Activated gamma-delta T cell treated with anti-CD3 and anti-CD28 coated beads, Interleukin-2, amount 50 U/mL, for 16 hours (primary cell): ENCODE results near the gene KLK8.
"Not testable (repeated sequence)": the region's sequence is repeated elsewhere in the genome, so short reads cannot be mapped to it uniquely, and the experiment has no call there.

Source experiments
- DNase-seq: peaks from one replicate; pipeline ENCODE4 v3.0.0-alpha.2; 2020; ENCODE audit warnings: low read depth

KLK8 gene

DNA sequence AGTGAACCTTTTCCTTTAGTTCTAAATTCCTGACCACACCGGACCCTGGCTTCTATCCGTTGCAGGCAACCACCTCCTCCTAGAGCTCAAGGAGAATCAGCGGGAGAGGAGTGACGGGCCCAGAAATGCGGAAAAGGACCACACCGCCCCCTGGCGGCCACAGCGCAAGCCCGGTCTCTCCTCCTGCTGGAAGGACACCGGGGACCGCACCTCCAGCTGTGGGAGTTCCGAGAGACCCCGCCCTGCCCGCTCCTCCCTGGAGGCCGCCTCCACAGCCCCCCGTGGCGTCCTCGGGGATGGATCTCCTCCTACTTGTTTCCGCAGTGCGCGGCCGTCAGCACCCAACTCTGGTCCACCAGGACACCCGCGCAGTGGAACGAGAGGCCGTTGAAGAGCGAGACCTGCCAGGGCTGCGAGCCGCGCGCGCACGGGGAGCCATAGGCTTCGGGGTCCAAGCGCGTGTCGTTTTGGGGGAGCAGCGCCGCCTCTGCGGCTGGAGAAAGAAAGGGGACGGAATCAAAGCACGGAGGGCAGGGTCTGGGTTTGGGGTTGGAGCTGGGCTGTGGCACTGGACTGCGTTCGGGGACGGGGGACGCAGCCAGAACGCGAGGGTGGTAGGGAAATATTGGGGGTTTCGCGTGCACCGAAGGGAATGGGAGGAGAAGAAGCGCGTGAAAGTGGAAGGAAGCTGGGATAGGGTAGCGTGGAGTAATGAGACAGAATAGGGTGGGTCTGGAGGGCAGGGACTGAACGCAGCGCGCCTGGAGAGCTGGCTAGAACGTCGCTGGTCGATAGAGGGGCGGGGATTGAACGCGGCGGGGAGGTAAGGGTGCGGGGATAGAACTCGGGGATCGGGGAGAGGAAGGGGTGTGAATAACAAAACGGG is 15.6 kb upstream of the KLK8 start:
- peak; percentile 14 for DNase-seq

DNA sequence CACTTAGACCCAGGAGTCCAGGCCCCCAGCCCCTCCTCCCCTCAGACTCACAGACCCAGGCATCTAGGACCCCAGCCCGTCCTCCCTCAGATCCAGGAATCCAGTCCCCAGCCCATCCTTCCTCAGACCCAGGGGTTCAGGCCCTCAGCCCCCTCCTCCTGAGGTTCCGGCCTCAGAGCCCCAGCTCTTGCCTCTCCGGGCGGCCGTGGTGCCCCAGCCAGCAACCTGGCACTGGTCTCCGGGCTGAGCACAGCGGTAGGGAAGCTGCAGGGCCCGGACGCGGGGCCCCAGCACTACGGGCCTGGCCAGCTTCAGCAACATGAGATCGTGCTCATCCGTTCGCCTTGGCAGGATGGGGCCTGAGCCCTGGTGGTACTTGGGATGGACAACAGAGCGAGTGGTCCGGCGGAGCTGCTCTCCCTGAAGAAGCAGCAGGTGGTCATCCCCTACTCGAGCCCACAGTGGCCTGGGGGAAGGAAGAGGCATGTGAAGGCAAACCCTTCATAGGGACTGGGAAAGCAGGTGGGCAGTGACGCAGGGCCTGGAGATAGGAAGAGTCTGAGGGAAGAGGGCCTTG is 14.4 kb upstream of the KLK8 start:
- DNase-seq: no peak

DNA sequence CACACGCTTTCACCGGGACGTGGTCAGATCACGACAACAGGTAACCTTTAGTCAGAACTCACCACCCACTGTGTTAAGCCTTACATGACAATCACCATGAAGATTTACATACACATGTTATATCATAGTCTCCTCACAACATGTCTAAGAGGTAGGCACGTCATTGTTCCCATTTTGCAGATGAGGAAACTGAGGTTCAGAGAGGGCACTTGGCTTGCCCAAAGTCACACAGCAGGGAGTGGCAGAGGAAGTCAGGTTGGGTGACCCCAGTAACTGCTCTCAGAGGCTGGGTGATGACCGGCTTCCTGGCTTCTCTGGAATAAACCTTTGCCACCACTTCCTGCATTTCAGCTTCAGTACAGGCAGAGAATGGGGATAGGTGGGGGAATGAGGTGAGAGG is 12.8 kb upstream of the KLK8 start:
- DNase-seq: no peak

DNA sequence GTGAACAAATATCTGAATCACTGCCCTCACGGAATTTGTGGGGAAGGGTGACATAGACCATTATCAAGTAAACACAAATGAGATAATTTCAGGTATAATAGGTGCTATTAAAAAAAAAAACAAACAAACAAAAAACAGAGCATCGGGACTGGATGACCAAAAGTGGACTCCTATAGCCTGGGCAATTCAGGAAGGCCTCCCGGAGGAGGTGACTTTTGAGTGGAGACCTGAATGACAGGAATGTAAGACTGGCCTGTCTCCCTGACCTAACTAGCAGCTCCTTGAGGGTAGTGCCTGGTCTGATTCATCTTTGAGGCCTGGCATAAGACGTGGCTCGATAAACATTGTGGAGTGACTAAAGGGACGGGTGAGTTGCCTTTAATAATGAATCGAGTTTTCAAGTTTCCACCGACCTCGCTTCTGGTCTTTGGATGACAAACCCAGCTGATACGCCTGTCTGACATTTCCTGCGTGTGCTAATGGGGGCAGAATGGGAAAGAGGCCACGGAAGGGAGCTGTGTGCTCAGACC is 11.3 kb upstream of the KLK8 start:
- DNase-seq: no peak

DNA sequence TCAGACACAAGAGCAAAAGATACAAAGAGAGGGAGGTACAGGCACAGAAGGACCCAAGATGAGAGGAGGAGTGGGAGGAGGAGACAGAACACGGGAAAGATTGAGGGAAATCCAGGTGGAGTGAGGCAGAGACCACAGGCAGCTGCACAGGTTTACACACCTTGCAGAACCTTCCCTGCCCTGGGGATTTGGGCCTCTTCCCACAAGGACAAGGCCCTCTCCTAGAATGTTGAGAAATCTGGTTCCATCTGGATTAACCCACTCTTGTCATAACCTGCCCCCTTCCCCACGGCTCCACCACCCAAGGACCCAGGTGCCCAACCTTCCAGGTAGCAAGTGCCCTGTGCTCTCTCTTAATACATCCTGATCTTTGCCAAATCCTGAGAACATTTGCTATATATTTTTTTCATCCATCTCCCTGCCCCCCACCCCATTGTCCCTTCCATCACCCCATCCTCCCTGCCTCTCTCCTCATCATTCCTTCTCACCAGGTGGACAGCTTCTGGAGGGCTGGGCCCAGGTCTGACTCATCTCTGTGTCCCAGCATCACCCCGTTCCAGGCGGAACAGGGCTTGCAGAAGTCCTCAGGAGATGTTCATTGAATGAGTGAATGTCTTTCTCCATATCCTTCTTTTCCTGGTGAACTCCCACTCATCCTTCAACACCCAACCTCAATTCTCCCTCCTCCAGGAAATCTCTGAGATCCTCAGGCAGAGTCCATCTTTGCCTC is 8.8 kb upstream of the KLK8 start:
- DNase-seq: no peak

DNA sequence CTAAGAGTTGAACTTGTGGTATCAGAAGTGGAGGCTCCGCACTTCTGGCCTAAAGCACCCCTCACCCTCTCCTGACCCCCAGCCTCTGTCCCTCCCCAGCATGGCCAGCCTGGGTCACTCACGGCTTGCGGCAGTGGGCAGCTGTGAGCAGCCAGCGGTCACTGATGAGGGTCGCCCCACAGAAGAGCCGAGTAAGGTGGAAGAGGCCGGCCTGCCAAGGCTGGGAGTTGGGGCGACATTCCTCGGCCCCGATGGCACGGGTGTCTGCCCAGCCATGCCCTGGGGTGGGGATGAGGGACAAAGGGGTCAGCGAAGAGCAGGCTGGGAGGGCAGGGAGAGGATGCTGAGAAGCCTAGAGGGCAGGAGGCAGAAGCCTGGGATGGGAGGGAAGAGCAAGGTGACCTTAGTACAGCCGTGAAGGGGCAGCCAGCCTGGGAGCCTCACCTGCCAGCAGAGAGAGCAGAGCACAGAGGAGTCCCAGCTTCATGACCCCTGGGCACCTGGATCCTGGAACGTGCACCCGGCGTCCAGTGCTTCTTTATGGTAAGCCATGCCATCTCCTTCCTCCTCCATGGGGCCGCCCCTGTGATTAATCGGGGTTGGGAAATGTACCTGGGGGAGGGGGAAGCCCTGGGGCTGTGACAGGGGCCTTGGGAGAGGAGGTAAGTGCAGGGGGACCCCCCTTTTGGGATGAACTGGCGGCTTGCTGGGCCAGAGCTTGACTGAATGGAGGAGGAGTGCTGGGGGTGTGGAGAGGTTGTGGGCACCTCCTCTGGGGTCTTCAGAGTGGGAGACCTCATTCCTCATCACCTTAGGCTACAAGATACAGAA is 7.9 kb upstream of the KLK8 start:
- no peak for DNase-seq

DNA sequence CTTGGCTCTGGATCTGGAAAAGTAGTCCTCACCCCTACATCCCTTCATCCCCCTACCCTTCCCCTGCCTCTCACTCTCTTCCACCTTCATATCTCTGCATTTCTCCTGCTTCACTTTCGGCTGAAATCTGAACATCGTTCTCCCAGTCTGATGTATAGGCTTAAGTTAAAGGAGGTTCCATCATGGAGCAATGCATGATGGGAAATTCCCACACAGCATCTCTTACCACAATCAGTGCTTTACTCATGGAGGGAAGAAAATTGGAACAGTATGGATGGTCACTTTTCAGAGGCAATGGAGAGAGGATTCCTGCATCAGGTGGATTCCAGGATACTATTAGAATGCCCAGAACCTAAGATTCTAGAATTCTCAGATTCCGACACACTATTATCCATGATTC is 6.1 kb upstream of the KLK8 start:
- DNase-seq: no peak

DNA sequence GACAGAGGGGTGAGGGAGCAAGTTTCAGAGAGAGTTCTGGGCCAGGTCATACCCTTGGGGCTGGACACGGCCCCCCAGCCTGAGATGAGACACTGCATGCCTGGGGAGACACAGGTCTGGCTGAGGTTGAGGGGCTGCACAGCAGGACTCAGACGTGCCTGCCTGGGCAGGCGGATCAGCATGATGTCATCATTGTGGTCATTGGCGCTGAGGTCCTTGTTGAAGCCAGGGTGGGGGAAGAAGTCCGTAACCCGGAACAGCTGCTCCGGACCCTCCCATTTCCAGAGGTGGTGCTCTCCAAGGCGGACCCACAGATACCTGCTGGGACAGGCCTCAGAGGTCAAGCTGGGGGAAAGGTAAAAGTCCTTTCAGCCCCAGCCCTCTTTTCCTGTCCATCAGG is 5.0 kb upstream of the KLK8 start:
- no peak for DNase-seq

DNA sequence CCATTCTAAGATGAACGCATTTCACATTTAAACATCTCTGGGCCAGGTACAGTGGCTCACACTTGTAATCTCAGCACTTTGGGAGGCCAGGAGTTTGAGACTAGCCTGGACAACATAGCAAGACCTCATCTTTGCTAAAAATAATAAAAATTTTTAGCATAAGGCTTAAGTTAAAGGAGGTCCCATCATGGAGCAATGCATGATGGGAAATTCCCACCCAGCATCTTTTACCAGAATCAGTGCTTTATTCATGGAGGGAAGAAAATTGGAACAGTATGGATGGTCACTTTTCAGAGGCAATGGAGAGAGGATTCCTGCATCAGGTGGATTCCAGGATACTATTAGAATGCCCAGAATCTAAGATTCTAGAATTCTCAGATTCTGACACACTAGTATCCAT is 3.8 kb upstream of the KLK8 start:
- no peak for DNase-seq

DNA sequence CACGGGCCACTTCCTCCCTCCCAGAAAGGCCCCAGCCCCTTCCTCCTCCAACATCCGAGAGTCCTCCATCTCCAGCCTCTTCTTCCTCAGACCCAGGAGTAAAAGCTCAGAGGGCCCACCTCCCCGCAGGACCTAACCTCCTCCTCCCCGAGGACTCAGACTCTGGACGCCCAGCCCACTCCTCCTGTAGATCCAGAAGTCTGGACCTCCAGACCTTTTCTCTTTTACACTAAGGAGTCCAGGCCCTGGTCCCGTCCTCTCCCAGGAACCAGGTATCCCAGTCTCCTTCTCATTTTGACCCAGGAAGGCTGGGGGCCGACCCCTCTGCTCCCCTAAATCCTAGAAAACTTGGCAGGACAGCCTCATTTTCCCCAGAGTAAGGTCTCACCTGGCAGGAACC is 1.9 kb upstream of the KLK8 start:
- DNase-seq: no peak

DNA sequence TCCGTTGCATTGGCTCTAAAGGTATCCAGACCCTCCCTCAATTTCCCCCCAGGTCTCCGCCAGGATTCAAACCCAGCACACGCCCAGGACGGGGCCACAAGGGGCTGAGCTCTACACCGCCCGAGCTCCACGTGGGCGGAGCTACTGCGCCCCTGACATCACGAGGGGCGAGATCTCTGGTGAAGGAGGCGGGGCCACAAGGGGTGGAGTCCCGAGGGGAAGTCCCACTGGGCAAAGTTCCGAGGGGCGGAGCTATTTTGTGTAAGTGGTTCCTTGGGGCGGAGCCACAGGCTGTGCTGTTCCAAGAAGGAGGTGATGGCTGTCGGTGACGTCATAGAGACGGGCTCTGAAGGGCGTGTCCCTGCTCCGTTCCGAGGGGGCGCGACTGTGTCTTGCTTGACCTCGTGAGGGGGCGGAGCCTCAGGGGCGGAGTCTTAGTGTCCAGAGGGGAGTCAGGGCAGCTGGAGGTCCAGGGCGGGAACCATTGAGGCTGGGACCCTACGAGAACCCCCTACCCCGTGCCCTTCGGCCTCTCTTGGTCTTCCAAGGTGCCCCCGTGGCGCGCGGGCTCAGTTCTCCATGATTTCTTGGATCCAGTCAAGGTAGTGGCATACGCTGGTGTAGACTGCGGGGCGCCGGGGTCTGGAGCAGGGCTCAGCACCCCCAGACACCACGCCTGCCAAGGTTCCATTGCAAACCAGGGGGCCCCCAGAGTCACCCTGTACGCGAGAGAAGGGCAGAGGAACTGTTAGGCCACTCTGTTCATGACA is 1.3 kb upstream of the KLK8 start:
- DNase-seq: no peak

DNA sequence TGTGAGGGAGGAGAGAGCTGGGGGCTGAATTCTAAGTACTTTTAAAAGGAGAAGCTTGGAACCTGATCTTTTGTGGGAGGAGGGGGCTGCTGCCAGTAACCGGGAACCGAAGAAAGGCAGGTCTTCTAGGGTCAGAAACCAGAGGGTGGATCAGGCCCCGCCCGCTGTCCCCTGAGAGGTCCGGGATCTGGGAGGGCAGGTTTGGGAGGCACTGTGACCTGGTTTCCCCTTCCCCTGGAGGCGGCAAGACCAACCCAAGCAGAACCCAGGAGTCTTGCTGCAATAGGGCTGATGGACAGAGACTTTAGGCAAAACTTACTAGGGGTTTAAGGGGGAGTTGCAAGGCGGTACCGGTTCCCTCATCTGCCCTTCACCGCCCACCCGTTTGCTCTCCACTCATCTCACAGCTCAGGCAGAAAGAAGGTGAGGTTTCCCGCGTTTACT is 707 bp upstream of the KLK8 start:
- DNase-seq: no peak

DNA sequence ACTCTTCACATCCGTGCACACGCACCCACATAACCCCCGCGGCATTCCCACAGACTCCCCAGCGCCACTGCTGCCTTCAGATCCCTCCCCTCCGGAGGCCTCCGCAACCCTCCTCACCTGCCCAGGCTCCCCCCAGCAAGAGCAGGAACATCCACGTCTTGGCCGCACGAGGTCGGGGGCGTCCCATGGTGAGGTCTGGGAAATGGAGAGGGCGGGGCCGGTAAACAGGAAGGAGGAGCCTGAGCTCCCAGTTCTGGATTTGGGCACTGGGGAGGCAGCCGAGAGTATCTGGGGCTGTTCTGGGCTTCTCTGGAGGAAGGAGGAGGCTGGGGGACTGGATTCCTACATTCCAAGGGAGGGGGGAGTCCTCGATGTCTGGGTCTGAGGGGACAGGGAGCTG is 423 bp downstream of the KLK8 start:
- no peak for DNase-seq

DNA sequence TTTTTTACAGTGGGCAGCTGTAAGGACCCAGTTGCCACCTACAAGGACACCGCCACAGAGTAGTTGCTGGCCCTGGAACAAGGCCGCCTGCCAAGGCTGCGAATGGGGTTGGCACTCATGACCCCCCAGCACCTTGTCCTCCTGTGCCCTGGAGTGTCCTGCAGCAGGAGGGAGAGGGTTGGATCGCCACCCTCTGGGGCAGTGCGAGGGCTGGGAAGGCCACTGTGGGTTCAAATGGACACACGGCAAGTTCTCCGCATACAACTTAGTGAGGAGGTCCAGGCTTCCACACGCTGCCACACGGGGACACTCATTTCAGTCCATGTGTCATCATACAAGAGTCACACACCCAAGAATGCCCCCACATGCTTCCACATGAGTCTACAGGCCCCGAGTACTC is 978 bp downstream of the KLK8 start:
- DNase-seq: no peak

DNA sequence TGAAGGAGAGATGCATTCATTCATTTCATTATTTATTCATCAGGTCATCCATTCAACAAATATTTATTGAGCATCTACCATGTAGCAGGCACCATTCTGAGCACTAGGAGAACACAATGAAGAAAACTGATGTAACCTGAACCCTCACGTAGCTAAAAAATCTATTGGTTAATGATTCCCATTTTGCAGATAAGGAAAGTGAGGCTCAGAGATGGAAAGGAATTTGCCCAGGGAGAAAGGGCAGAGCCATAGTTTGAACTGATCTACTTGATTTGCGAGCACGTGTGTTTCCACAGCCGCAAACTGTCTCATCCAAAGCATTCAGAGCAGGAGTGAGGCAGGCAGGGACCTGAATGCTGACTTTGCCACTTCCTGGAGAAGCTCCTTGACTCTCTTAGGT is 2.7 kb downstream of the KLK8 start:
- DNase-seq: no peak

DNA sequence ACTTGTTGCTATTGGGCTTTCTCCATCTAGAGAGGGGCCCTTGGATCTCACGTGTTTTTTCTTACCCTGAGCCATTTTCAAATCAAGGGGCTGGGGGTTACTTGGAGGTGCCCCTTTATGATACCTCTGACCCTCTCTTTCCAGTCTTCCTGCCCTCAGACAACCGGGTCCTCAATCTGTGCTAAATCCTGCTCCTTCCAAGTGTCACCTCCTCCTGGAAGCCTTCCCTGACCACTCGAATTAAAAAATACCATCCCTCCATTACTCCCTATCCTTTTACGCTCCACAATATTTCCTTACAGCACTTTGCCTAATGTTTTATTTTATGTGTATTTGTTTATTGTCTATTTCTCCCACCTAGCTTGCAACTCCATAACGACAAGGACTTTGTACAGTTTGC is 3.3 kb downstream of the KLK8 start:
- DNase-seq: no peak

DNA sequence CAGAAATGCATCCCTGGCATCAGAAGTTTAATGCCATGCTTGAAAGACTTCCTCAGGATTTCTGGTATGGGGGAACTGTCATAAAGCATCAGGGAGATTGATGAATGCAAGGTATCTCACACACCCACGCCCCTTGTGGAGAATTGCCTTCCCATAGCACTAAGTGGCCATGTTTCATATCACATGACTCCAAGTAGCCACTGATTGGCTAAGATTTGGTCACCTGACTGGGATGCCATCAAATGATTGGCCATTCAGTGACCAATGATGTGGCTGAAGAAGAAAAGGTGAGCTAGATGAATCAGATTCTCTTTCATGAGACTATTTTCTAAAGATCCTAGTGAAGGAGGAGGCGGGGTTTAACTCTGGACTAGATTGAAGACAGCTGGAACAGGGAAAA is 7.3 kb downstream of the KLK8 start:
- no peak for DNase-seq

DNA sequence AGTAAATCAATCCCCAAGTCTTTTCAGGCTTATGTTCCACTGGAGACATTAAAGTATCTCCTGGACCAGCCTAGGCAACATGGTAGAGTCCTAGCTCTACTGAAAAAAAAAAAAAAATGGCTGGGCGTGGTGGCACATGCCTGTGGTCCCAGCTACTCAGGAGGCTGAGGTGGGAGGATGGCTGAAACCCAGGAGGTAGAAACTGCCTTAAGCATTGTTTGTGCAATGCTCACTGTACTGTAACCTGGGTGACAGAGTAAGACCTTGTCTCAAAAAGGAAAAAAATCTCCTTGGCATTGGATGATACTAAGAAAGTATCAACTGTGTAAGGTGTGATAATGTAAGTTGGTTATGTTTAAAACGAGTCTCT is 8.8 kb downstream of the KLK8 start:
- no peak for DNase-seq

DNA sequence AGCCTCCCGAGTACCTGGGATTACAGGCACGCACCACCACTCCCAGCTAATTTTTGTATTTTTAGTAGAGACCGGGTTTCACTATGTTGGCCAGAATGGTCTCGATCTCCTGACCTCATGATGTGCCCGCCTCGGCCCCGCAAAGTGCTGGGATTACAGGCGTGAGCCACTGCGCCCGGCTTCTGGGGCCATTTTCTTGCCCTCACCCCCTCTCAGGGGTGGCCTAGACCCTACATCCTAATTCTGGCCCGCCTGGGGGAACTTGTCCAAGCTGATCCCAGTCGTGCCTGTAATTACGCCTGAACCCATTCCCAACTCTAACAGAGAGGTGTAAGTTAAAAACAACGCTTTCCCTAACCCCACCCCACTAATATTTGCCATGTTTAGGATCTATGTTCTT is 17.0 kb downstream of the KLK8 start:
- not testable (repeated sequence) for DNase-seq

DNA sequence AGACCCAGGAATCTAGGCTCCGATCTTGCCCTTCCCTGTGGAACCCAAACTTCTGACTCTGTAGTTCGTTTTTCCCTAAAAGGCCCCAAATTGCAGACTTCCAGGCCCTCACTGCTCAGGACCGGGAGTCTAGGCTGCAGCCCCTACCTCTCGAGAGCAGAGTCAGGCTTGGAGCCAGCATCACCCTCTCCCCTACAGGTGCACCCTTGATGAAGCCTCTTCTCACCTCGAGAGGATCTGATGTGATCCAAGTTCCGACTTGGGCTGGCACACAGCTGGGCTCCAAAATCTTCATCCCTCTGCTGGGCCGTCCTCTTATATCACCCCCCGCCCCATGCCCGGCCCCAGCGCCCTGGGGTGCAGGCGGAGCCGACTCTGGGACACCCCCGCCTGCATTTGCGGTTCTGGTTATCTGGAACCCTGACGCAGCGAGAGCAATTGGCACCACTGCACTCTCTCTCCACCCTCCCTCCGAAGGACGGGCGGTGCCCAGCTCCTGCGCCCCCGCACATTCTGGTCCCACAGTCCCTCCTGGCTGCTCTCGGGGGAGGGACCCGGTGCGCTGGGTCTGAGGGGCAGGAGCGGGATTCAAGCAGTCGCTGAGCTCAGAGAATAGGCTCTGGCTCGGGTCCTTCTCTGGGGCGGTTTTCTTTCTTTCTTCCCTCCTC is 17.6 kb downstream of the KLK8 start, which contains the start of gene KLK7:
KLK7 (minus strand) TSS at position 293 of the 668 bp plus-strand sequence. CDS start 1,518 bp downstream, outside the sequence.
- DNase-seq: no peak

DNA sequence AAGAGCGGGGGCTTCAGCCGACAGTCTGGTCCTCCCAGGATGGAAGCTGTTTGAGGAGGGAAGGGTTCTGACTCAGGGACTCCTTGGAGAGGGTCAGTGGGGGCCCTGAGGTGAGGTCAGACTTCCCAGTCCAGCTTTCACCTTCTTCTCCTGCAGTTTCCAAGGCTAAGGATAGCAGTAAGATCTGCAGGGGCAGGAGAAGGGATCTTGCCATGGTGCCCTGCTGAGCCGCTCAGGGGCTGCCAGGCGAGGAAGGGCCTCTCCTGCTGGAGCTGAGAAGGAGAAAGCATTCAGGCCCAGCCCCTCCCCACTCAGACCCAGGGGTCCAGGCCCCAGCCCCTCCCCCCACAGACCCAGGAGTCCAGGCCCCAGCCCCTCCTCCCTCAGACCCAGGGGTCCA is 19.2 kb downstream of the KLK8 start:
- no peak for DNase-seq
